ENCODE measurements around the gene C3orf52. TPM values are rescaled to one million over a fixed set of nuclear protein-coding genes. Genes with fewer than 3 reads are reported as not detected.

C3orf52 gene
- total RNA-seq, 4 donors from 2014 or later = 57.8 to 118 (median 86.4) TPM

DNA sequence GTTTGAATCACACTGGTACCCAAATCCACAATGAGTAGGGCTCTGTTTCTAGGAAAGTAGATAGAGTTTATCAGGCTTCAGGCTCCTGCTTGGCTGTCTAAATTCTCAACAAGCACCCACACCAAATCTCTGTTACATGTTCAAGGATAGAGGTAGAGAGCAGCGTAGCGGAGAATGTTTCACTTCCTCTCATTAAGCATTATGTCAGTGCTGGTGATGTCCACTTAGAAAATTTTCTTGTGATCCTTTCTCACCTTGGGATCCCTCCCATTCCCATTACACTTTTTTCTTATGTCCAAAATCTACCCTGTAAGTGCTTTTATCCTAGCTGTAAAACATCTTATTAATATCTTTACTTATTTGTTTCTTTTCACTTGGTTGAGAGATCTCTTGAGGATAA is 81.6 kb downstream of the C3orf52 start:
- 88 to 94% methylated on average over 2 of the region's 2 CpGs for WGBS, 2 donors
- intact Hi-C loops (cut with DNase I; ENCODE audit: low total_unique reads) = no loop called here
- DNase-seq (ENCODE audit: low spot score in 2 of 2) = no peak
- no peak overlapping the region for H3K4me3 ChIP-seq (ENCODE audit: low read depth, poor library complexity, severe bottlenecking)
- TF ChIP-seq, protein P1, sequence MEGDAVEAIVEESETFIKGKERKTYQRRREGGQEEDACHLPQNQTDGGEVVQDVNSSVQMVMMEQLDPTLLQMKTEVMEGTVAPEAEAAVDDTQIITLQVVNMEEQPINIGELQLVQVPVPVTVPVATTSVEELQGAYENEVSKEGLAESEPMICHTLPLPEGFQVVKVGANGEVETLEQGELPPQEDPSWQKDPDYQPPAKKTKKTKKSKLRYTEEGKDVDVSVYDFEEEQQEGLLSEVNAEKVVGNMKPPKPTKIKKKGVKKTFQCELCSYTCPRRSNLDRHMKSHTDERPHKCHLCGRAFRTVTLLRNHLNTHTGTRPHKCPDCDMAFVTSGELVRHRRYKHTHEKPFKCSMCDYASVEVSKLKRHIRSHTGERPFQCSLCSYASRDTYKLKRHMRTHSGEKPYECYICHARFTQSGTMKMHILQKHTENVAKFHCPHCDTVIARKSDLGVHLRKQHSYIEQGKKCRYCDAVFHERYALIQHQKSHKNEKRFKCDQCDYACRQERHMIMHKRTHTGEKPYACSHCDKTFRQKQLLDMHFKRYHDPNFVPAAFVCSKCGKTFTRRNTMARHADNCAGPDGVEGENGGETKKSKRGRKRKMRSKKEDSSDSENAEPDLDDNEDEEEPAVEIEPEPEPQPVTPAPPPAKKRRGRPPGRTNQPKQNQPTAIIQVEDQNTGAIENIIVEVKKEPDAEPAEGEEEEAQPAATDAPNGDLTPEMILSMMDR (IDR thresholded peaks at IDR 0.05) = no peak
- no peak for TF ChIP-seq POLR2A (IDR thresholded peaks at IDR 0.05)

MicroRNAs encoded within 50 kb of the gene (microRNA counts, 767-probe panel; counts per million panel counts)
- microRNA hsa-miR-567 = 0 to 358 counts per million in 2 donors

Small RNA genes within 50 kb of the gene (microRNA-seq; reads per million reads assigned to microRNA genes)
- gene MIR567 (ENCODE audit: borderline number of aligned reads in 1 of 2, borderline replicate concordance in 2 of 2) = 0 reads per million in 2 donors

Other genes with a start within 250 kb of the C3orf52 start
- 10 to 100 TPM; 23.5 to 81.5 (median 26.2) TPM for gene PHLDB2, start 227.1 kb upstream of the C3orf52 start, total RNA-seq
- gene ABHD10, start 107.4 kb upstream of the C3orf52 start, total RNA-seq = 10 to 100 TPM; 13.2 to 21.7 (median 16.8) TPM
- gene TAGLN3, start 87.5 kb upstream of the C3orf52 start, total RNA-seq = under 1 TPM in 2 of 4 donors, not detected in 2; 0.37 to 0.68 TPM
- gene TMPRSS7, start 51.7 kb upstream of the C3orf52 start, total RNA-seq = under 1 TPM in 3 of 4 donors, not detected in 1; 0.23 to 0.34 (median 0.29) TPM
- 1 to 10 TPM in 1 of 4 donors, under 1 TPM in 2, not detected in 1; 0.52 to 1.8 (median 0.91) TPM for gene GCSAM, start 46.9 kb downstream of the C3orf52 start, total RNA-seq
- gene SLC9C1, start 207.8 kb downstream of the C3orf52 start, total RNA-seq = not detected
- gene CD200, start 246.8 kb downstream of the C3orf52 start, total RNA-seq = 1 to 10 TPM; 2.7 to 8.2 (median 5.6) TPM

Measured in lower leg skin (tissue), 4 donors.